GM23338 (cell line): ENCODE measurements around the gene DNAI2. TPM values are rescaled to one million over a fixed set of nuclear protein-coding genes. Genes with fewer than 3 reads are reported as not detected.

ENCODE experiments used
- ATAC-seq: fragments of 200-7000 bp; cut with Tn5 transposase; 3 replicates; pipeline ENCODE4 v1.9.1; 2020
- DNase-seq: peaks from one replicate; pipeline ENCODE4 v3.0.0-alpha.2; 2015; ENCODE audit warnings: low spot score
- H2AFZ ChIP-seq: fragments of 200-600 bp; sonication (generic); 2 replicates; pipeline ENCODE4 v1.8.0; 2016; ENCODE audit warnings: antibody characterized with exemption, mild to moderate bottlenecking, moderate library complexity
- H3F3A ChIP-seq: fragments of 200-600 bp; sonication (generic); replicated peaks from 2 replicates; pipeline ENCODE4 v1.8.0; 2017; ENCODE audit warnings: antibody characterized with exemption, mixed run types, low read depth
- H3K27ac ChIP-seq: fragments of 200-600 bp; sonication (generic); 2 replicates; pipeline ENCODE4 v1.6.1; 2016; ENCODE audit warnings: low read depth
- H3K27me3 ChIP-seq: fragments of 200-600 bp; sonication (generic); 2 replicates; pipeline ENCODE4 v1.8.0; 2016; ENCODE audit warnings: mild to moderate bottlenecking, mixed run types, moderate library complexity; ENCODE audit not compliant: insufficient read depth
- H3K36me3 ChIP-seq: fragments of 200-600 bp; sonication (generic); 2 replicates; pipeline ENCODE4 v1.8.0; 2016; ENCODE audit warnings: mild to moderate bottlenecking; ENCODE audit not compliant: insufficient read depth
- H3K4me1 ChIP-seq: fragments of 200-600 bp; sonication (generic); 2 replicates; pipeline ENCODE4 v1.8.0; 2016; ENCODE audit warnings: mild to moderate bottlenecking, moderate library complexity; ENCODE audit not compliant: insufficient read depth
- H3K4me2 ChIP-seq: fragments of 200-600 bp; sonication (generic); 2 replicates; pipeline ENCODE4 v1.7.1; 2017; ENCODE audit warnings: mixed run types
- H3K4me3 ChIP-seq: fragments of 200-600 bp; sonication (generic); 2 replicates; pipeline ENCODE4 v1.6.1; 2016; ENCODE audit warnings: mixed run types
- H3K79me2 ChIP-seq: fragments of 200-600 bp; sonication (generic); replicated peaks from 2 replicates; pipeline ENCODE4 v1.8.0; 2017; ENCODE audit warnings: mild to moderate bottlenecking; ENCODE audit not compliant: insufficient read depth
- H3K9me2 ChIP-seq: fragments of 200-600 bp; sonication (generic); 2 replicates; pipeline ENCODE4 v1.8.0; 2017; ENCODE audit not compliant: insufficient read depth
- H4K20me1 ChIP-seq: fragments of 200-600 bp; sonication (generic); replicated peaks from 2 replicates; pipeline ENCODE4 v1.8.0; 2017; ENCODE audit warnings: mild to moderate bottlenecking; ENCODE audit not compliant: insufficient read depth
- H3K27ac Mint-ChIP-seq: 2 replicates; pipeline ENCODE4 v1.8.0; 2020; ENCODE audit warnings: inconsistent platforms, mild to moderate bottlenecking, moderate library complexity, mixed read lengths
- H3K27me3 Mint-ChIP-seq: 3 replicates; pipeline ENCODE4 v1.8.0; 2022; ENCODE audit warnings: low read depth, mild to moderate bottlenecking, moderate library complexity, mixed read lengths, inconsistent platforms; ENCODE audit not compliant: insufficient read depth, poor library complexity
- H3K36me3 Mint-ChIP-seq: 3 replicates; pipeline ENCODE4 v1.8.0; 2021; ENCODE audit warnings: low read depth, mild to moderate bottlenecking, inconsistent platforms, moderate library complexity, mixed read lengths
- H3K4me1 Mint-ChIP-seq: 3 replicates; pipeline ENCODE4 v1.8.0; 2020; ENCODE audit warnings: mild to moderate bottlenecking, inconsistent platforms, mixed read lengths
- H3K4me3 Mint-ChIP-seq: 3 replicates; pipeline ENCODE4 v1.8.0; 2021; ENCODE audit warnings: moderate library complexity, mild to moderate bottlenecking, inconsistent platforms, mixed read lengths
- H3K9me3 Mint-ChIP-seq: 3 replicates; pipeline ENCODE4 v1.8.0; 2020; ENCODE audit warnings: moderate library complexity, mild to moderate bottlenecking, inconsistent platforms, mixed read lengths
- CREB1 ChIP-seq: fragments of 250-450 bp; sonication (Bioruptor Pico); IDR thresholded peaks from 2 replicates; pipeline ENCODE4 v1.5.0; 2020; ENCODE audit warnings: low read depth, mild to moderate bottlenecking, moderate library complexity
- EZH2 ChIP-seq: fragments of 200-600 bp; sonication (generic); IDR thresholded peaks from one replicate; pipeline ENCODE4 v1.8.0; 2017; ENCODE audit warnings: antibody characterized with exemption, mild to moderate bottlenecking, low read depth; ENCODE audit not compliant: unreplicated experiment
- JUNB ChIP-seq: IDR thresholded peaks from one replicate; pipeline ENCODE4 v1.6.1; 2016; ENCODE audit warnings: antibody characterized with exemption; ENCODE audit not compliant: unreplicated experiment
- NANOG ChIP-seq: IDR thresholded peaks from 2 replicates; pipeline ENCODE4 v1.6.1; 2016; ENCODE audit warnings: antibody characterized with exemption, borderline replicate concordance
- POLR2AphosphoS5 ChIP-seq: IDR thresholded peaks from 2 replicates; pipeline ENCODE4 v1.6.1; 2016; ENCODE audit warnings: antibody characterized with exemption, low read depth
- ZNF331 ChIP-seq: fragments of 250-450 bp; sonication (Bioruptor Pico); IDR thresholded peaks from 2 replicates; pipeline ENCODE4 v1.5.0; 2020; ENCODE audit warnings: low read depth, mild to moderate bottlenecking, moderate library complexity
- polyA plus RNA-seq: library from polyadenylated mRNA; unstranded; fragments of >200 nt; fragmentation: Nextera tagmentation; extraction: Ambion mirVana; gene quantifications from 2 replicates; pipeline ENCODE4 v1.2.1, GENCODE V29; 2016
- total RNA-seq: library from RNA; depleted of rRNA; stranded (reverse); fragments of >200 nt; shearing (Covaris generic); gene quantifications from 2 replicates; pipeline ENCODE4 v1.2.3, GENCODE V29; 2014
- TF ChIP-seq, protein P1 (sequence below), 2 experiments: fragments of 200-600 bp in 1 of 2; sonication (generic) in 1 of 2; conservative IDR thresholded peaks; 2 replicates each; pipeline versions ENCODE4 v1.5.1 to v1.6.1; 2016 to 2017; ENCODE audit warnings: antibody characterized with exemption in 2 of 2, low read depth in 2 of 2, mild to moderate bottlenecking in 2 of 2, moderate library complexity in 1 of 2
- TF ChIP-seq, protein P2 (sequence below): IDR thresholded peaks from one replicate; pipeline ENCODE4 v1.6.1; 2018; ENCODE audit warnings: antibody characterized with exemption; ENCODE audit not compliant: unreplicated experiment

The DNAI2 gene
- total and polyA plus RNA-seq, 2 experiments from 2014 or later, result 0.21 TPM; not detected in 1

GRCh38 chr17:74295625-74296547 lies 21.9 kb downstream of the DNAI2 start:
- Histone ChIP-seq H3K79me2 (no peaks in the 10 kb centered on the region), H3K4me3 (no peak overlapping the region), H3K27me3 (no peaks in the 10 kb centered on the region), H3F3A (no peaks in the 10 kb centered on the region), H3K4me1 (no peaks in the 10 kb centered on the region), H4K20me1 (no peaks in the 10 kb centered on the region), H3K36me3 (no peaks in the 10 kb centered on the region), H3K27ac (no peak overlapping the region), H2AFZ (no peak overlapping the region), H3K4me2 (no peak overlapping the region), H3K9me2 (no peaks in the 10 kb centered on the region)
- DNase-seq (no peak), ATAC-seq (no peak)
- Mint-ChIP-seq H3K4me1 (peaks cover 2% of the 10 kb centered on the region; the same call in 1 of the 3 replicates), H3K4me3 (no peak overlapping the region), H3K36me3 (no peaks in the 10 kb centered on the region; the same call in 2 of the 3 replicates), H3K9me3 (no peaks in the 10 kb centered on the region; the same call in 2 of the 3 replicates), H3K27me3 (peaks cover 10% of the 10 kb centered on the region), H3K27ac (no peak overlapping the region)
- TF ChIP-seq EZH2, result no peak
- no peak for TF ChIP-seq POLR2AphosphoS5
- TF ChIP-seq, protein P1, sequence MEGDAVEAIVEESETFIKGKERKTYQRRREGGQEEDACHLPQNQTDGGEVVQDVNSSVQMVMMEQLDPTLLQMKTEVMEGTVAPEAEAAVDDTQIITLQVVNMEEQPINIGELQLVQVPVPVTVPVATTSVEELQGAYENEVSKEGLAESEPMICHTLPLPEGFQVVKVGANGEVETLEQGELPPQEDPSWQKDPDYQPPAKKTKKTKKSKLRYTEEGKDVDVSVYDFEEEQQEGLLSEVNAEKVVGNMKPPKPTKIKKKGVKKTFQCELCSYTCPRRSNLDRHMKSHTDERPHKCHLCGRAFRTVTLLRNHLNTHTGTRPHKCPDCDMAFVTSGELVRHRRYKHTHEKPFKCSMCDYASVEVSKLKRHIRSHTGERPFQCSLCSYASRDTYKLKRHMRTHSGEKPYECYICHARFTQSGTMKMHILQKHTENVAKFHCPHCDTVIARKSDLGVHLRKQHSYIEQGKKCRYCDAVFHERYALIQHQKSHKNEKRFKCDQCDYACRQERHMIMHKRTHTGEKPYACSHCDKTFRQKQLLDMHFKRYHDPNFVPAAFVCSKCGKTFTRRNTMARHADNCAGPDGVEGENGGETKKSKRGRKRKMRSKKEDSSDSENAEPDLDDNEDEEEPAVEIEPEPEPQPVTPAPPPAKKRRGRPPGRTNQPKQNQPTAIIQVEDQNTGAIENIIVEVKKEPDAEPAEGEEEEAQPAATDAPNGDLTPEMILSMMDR (conservative IDR thresholded peaks at IDR 0.05; ENCODE audit: low read depth in 2 of 2), result no peak
- TF ChIP-seq CREB1 (CRISPR knock-in tag), result no peak
- TF ChIP-seq ZNF331 (CRISPR knock-in tag), result no peak
- TF ChIP-seq, protein P2, sequence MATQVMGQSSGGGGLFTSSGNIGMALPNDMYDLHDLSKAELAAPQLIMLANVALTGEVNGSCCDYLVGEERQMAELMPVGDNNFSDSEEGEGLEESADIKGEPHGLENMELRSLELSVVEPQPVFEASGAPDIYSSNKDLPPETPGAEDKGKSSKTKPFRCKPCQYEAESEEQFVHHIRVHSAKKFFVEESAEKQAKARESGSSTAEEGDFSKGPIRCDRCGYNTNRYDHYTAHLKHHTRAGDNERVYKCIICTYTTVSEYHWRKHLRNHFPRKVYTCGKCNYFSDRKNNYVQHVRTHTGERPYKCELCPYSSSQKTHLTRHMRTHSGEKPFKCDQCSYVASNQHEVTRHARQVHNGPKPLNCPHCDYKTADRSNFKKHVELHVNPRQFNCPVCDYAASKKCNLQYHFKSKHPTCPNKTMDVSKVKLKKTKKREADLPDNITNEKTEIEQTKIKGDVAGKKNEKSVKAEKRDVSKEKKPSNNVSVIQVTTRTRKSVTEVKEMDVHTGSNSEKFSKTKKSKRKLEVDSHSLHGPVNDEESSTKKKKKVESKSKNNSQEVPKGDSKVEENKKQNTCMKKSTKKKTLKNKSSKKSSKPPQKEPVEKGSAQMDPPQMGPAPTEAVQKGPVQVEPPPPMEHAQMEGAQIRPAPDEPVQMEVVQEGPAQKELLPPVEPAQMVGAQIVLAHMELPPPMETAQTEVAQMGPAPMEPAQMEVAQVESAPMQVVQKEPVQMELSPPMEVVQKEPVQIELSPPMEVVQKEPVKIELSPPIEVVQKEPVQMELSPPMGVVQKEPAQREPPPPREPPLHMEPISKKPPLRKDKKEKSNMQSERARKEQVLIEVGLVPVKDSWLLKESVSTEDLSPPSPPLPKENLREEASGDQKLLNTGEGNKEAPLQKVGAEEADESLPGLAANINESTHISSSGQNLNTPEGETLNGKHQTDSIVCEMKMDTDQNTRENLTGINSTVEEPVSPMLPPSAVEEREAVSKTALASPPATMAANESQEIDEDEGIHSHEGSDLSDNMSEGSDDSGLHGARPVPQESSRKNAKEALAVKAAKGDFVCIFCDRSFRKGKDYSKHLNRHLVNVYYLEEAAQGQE, result no peak
- no peak for TF ChIP-seq NANOG

GRCh38 chr17:74296548-74296936 lies 22.5 kb downstream of the DNAI2 start:
- H3K36me3 Mint-ChIP-seq, result no peaks in the 10 kb centered on the region; the same call in 2 of the 3 replicates
- Histone ChIP-seq H3K27me3 (no peaks in the 10 kb centered on the region), H3K4me3 (no peak overlapping the region), H3K79me2 (no peaks in the 10 kb centered on the region), H3K4me1 (no peaks in the 10 kb centered on the region), H2AFZ (no peak overlapping the region), H3K4me2 (no peak overlapping the region), H3K27ac (no peak overlapping the region), H3K36me3 (no peaks in the 10 kb centered on the region), H3K9me2 (no peaks in the 10 kb centered on the region), H3F3A (no peaks in the 10 kb centered on the region), H4K20me1 (no peaks in the 10 kb centered on the region)
- DNase-seq, result peak; percentile 81
- no peak overlapping the region for H3K27ac Mint-ChIP-seq
- no peak overlapping the region for H3K4me3 Mint-ChIP-seq
- H3K27me3 Mint-ChIP-seq, result peaks cover 16% of the 10 kb centered on the region
- peaks cover 2% of the 10 kb centered on the region; the same call in 1 of the 3 replicates for H3K4me1 Mint-ChIP-seq
- no peak for TF ChIP-seq POLR2AphosphoS5
- TF ChIP-seq JUNB, result no peak
- TF ChIP-seq, protein P1 (conservative IDR thresholded peaks at IDR 0.05; ENCODE audit: low read depth in 2 of 2), result peak; percentile 58 to 75
- H3K9me3 Mint-ChIP-seq, result no peaks in the 10 kb centered on the region; the same call in 2 of the 3 replicates
- peak; percentile 80 for ATAC-seq
